CD4-positive, alpha-beta T cell treated with Interleukin-4 for 4 hours (primary cell): ENCODE measurements around the gene ADGRG7.
A peak's percentile ranks its signal among the peaks of the same experiment; 100 is the strongest.

Experiments used
- DNase-seq: peaks from one replicate; pipeline ENCODE4 v3.0.0-alpha.2; 2020

The ADGRG7 gene

DNA sequence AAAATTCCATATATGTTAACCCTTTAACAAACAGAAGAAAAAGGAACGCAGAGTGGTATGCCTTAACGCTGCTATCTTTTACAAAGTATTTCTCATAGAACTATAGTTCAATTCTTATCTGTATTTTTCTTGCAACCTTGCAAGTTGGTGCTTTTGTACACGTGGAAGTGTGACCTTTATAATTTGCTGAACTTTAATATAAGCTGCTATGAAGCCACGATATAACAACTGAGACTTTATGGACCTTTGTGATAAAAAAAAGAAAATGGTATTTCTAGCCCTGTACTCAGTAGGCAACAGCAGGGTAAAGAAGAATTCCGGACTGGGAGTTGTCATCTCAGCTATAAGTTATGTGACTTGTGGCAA, 93.6 kb downstream of the ADGRG7 start:
- no peak for DNase-seq

DNA sequence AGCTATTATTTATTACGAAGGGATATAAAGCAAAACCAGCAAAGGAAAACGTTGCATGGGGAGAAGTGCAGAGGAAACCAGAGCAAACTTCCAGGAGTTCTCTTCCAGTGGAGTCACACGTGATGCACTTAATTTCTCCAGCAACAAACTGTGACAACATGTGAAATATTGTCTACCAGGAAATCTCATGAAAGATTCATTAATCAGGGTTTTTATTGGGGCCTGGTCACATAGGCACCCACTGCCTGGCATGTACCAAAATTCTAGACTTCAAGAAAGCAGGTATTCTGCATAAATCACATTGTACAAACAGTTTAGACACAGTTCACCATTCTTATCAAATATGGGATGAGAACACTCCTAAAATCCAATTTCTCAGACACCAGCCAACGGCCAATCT, 94.5 kb downstream of the ADGRG7 start:
- DNase-seq: no peak

DNA sequence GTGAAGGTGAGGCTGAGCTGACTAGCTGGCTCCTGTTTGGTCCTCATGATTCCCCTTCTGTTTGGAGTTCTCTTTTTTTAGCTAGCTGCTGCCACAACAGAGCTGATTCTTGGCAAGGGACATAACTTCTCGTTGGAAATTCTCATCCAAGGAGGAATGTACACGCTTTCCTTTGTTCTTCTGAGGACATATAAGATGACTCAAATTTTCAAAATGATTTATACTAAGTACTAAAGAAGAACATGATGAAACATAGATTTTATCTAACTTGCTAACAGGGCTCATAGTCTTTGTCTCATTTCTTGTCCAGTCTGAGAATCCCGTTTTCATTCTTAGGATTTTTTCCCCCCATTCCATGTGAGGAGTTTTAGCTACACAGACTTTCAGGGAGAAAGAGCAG, 97.0 kb downstream of the ADGRG7 start:
- DNase-seq: no peak

DNA sequence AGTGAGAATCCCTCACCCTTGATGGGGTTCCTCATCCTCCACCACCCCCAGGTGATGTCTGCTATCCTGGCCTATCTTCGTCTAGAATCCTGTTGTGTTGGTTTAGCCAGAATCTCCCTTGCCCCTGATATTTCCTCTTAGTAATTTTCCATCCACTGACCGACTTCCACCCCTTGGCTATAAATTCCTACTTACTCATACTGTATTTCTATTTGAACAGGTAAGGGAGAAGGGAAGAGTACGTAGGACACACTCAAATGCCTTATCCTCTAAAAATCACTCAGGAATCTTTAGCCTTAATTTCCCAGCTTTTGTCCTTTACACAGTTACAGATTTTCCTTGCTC, 99.2 kb downstream of the ADGRG7 start:
- no peak for DNase-seq

DNA sequence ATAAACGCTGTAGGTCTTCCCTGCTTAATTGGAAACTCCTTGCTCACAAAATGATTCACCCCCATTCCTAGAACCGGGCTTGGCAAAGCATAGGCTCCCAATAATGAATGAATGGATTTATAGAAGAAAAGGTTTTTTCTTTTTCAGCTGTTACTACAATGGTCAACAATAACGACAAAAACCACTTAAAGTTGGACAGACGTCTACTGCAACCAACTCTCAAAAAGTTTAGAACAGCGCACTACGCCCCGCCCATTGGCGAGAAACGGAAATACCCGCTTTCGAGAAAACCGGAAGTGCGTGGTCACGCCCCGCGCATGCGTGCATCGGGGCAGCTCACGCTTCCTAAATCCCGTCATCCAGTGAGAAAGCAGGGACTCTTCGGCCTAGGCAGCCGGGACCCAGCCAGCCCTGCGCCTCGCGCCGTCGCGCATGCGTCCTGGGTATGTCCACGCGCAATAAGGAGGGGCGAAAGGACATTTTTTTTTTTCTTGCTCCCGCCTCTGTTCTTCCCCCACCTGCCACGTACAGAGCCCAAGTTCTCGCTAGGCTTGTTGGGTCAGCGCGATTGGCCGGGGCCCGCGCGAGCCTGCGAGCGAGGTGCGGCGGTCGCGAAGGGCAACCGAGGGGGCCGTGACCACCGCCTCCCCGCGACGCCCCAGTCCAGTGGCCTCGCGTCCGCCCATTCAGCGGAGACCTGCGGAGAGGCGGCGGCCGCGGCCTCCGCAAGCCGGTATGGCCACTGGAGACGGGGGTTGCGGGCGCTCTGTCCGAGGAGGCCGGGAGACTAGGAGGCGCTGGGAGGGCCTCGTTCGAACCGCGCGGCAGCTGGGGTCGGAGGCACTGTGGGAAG, 99.8 kb downstream of the ADGRG7 start, which contains the start of gene TFG:
TFG (plus strand) TSS at position 506 of the 853 bp plus-strand sequence. CDS start 4,192 bp downstream, outside the sequence.
- peak; percentile 98 for DNase-seq

DNA sequence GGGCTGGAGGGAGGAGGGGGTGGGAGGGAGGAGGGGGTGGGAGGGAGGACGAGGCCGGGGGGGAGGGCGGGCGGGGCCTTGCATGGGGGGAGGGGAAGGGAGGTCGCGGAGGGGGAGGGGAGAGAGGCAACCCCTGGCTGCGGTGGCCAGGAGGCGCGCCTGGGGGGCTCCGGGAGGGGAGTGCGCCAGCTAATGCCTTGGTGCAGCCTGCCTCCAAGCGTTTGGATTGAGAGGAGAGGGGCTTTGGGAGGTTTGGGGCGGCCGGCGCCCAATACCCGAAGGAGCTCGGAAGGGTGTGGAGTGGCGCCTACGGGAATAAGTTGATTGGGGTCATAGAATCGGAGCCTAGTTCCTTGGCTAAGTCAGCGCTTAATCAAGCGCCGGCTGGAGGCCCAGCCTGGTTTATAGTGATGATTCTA, 100.5 kb downstream of the ADGRG7 start:
- peak; percentile 7 for DNase-seq

DNA sequence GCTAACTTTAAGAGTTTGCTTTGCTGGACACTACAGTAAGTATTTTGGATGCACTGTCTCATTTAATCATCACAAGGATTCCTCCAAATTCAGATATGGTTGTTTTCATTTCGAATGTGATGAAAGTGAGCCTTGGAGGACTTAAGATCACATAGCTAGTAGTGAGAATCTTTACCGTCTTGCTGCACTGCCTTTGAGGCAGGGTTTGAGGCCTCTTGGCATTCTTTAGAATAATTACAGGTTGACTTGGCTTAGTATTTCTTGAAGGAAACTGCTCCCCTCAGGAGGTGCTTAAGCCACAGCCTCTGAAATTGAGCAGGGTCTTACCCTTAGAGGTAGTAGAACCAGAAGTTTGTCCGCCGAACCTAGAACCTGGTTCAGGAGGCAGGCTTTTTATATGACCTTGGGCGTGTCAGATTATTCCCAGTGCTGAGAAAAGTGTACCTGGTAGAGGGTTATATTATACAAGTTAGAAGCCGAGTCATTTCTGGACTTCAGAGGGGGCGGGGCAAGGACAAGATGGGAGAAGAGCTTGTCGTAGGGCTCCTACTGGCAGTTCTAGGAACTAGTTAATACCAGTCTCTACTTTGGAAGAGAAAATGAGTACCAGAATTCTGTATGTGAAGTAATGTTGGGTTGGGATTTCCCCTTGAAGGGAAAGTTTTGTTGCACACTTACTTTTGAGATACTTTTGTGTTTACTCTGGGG, 101.0 kb downstream of the ADGRG7 start:
- DNase-seq: peak; percentile 51

DNA sequence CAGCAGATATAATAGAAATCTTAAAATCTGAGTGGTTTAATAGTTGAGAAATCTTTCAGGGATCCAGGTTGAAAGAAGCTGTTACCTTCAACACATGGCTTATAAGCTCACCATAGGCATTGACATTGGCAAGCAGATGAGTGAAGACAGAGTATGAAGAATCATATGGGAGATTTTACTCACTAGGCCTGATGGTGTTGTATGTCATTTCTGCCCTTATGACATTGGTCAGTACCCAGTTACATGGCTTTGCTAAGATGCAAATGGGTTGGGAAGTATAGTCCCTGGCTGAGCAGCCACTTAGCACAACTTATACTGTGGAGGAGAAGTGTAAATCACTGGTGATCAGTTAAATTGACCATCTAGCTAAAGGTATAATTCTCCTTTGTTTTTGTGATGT, 105.8 kb downstream of the ADGRG7 start:
- no peak for DNase-seq

DNA sequence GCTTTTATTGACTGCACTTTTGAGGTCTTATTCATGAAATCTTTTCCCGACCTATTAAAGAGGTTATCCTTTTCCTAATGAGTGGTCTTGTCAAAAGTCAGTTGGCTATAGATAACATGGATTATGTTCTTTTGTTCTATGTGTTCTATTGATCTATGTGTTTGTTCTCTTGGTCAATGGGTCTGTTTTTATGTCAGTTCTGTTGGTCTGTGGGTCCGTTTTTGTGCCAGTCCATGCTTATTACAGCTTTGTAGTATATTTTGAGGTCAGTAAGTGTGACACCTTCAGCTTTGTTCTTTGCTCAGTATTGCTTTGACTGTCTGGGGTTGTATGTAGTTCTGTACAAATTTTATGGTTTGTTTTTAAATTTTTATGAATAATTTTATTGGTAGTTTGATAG, 107.7 kb downstream of the ADGRG7 start:
- DNase-seq: no peak

DNA sequence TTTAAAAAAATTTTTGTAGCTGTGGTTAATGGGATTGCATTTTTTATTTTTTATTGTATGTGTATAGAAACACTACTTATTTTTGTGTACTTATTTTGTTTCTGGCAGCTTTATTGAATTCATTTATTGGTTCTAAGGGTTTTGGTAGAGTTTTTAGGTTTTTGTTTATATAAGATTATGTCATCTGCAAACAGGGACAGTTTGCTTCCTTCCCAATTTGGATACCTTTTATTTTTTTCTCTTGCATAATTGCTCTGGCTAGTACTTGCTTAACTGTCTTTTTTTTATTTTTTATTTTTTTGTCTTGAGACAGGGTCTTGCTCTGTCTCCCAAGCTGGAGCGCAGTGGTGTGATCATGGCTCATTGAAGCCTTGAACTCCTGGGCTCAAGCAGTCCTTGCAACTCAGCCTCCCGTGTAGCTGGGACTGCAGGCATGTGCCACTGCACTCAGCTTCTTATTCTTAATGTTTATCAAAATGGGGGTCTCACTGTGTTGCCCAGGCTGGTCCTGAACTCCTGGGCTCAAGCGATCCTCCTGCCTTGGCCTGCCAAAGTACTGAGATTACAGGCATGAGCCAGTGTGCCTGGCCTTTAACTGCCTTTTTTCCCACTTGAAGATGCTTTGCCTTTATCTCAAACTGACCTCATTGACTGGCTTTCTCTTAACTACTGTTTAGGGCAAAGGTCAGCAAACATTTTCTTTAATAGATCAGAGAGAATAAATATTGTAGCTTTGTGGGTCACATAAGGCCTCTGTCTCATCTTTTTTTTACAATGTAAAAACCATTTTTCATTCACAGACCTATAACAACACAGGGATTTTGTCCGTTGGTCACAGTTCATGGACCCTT, 108.5 kb downstream of the ADGRG7 start:
- no peak for DNase-seq

DNA sequence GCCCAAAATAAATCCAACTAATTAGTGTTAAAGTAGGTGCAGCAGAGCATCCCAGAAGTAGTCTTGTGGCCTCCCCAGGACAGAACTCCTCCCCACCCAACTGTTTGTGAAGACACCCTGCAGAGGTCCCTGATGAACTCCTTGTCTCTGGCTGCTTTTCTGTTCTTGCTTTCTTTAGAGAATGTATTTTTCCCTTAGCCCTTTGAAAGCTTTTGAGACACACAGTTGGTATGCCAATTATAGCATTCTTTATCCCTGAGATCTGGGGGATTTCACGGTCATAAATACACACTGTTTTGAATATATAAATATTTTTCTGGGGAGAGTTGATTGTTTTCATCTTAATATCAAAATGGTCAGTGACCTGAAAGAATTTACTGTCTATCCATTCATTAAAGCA, 109.7 kb downstream of the ADGRG7 start:
- no peak for DNase-seq

DNA sequence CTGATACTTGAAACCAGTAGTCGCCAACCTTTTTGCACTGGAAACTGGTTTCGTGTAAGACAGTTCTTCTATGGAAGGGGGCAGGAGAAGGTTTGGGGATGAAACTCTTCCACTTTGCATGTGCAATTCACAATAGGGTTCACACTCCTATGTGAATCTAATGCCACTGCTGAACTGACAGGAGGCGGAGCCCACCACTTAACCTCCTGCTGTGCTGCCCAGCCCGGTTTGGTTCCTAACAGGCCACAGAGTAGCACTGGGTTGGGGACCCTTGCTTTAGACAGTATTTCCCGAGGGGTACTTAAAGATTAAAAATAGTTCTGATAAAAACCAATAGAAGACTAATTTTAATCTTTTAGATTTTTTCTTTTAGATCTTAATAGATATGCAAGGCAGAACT, 111.0 kb downstream of the ADGRG7 start:
- no peak for DNase-seq

DNA sequence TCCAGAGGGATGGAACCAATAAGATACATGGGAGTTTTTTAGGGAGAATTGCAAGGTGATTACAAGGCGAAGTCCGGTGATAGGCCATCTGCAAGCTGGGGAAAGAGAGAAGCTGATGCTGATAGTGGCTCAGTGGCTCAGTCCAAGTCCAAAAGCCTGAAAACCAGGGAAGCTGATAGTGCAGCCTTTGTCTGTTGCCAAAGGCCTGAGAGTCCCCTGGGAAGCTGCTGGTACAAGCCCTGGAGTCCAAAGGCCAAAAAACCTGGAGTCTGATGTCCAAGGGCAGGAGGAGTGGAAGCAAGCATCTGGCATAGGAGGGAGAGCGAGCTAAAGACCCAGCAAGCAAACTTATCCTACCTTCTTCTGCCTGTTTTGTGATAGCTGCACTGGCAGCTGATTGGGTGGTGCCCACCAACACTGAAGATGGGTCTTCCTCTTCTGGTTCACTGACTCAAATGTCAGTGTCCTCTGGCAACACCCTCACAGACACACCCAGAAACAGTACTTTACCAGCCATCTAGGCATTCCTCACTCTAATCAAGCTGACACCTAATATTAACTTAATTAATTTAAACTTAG, 116.6 kb downstream of the ADGRG7 start:
- DNase-seq: no peak

DNA sequence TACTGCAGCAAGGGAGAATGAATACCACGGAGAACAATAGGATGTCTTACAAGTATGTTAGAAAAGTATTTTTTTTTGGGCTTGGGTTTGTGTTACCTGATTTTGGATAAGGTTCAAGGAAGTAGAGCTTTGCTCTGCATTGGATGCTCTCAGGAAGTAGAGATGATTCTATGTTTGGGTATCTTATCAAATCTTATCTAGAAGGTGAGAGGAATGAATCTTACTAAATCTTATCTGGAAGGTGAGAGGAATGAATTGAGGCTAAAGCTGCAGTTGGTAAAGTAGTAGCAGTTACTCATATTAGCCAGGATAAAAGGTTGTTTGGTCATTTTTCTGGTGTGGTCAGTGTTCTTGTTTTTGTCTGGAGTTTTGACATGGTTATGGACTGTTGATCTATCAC, 117.3 kb downstream of the ADGRG7 start:
- DNase-seq: no peak

DNA sequence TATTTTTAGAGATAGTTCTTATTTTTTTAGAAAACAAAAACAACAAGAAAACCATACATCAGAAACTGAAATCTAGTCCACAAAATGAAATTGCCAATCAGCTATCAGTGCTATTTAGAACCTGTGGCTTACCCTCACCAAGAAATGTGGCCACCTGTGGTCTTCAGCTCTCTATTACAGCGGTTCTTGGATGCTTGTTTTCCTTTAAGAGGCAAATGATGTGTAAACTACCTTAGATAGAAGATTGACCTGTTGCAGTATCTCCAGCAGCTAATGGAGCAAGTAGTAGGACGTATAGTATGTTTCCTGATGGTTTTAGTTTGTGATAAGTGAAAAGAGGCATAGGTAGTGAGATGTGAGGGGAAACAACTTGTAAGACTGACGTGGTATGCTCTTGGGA, 121.1 kb downstream of the ADGRG7 start:
- DNase-seq: no peak

DNA sequence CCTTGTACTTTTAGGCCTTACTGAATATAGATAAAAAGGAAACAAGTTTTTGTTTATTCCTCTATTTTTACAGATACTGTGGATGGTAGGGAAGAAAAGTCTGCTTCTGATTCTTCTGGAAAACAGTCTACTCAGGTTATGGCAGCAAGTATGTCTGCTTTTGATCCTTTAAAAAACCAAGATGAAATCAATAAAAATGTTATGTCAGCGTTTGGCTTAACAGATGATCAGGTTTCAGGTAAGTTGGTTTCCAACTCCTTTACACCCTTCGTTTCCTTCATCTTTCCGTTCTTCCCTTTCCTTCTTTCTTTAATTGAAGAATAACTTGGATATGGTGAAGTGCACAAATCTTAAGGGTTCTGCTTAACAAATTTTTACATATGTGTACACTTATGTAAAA, 123.0 kb downstream of the ADGRG7 start:
- DNase-seq: no peak

DNA sequence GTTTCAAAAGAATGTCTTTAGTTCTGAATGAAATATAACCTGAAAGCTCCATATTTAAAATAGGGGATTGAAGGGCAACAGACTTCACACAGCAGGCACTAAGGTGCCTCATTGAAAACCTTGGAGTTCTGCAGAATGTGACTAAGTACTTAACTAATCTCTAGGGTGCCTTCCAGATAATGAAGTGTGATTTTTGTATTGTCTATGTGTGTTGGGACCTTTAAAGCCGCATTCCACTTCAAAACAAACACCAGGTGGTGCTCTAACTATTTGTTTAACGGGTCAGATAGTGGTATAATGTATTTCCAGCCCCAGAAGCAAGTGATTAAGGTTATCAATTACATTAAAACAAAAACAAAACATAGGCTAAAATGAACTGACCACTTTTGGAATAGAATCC, 127.9 kb downstream of the ADGRG7 start:
- peak; percentile 6 for DNase-seq

DNA sequence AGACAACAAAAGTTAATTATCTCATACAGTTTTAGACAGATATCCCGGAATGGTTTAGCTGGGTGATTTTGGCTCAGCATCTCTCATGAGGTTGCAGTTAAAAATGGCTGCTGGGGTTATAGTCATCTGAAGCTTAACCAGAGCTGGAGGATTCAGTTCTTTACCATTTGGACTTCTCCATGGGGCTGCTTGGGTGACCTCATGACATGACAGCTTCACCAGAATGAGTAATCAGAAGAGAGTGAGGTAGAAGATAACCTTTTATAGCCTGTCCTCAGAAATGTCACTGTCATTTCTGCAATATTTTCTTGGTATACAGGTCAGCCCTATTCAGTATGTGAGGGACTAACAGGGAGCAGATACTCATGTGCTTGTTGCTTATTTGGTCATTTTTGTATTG, 130.8 kb downstream of the ADGRG7 start:
- DNase-seq: no peak

DNA sequence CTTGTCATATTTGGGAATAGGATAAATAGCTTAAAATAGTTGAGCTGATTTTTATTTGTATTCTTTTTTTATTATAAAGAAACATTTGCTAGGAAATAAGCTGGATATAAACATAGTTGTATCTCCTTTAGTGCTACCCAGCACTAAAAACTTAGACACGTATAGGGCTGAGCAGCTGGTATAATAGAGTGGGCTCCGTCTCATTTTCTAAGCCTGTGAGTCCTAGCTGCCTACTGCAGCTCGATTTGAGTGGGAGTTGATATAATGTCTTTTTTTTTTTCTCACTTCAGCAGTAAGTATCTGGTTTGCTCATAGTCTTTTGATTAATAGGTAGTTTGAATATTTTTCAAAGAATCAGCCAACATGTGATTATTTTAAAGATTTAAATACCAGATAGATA, 134.1 kb downstream of the ADGRG7 start:
- DNase-seq: no peak

DNA sequence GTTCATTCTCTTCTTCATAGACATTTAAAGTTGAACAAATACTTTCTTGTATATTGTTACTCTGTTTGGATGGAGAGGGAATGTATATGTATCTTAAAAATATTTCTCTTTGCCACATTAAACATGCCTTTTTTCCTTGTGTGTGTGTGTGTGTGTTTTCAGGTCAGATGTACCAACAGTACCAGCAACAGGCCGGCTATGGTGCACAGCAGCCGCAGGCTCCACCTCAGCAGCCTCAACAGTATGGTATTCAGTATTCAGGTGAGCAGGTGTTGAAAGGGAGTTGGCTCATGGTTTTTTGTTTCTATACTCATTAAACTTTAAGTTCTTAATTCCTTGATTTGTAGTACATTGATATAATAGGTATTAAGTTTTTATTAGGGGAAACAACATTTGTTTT, 135.3 kb downstream of the ADGRG7 start:
- no peak for DNase-seq
